IMR-90 (cell line): Measurements from ENCODE around the gene ZNF622. TPM values are rescaled to one million over a fixed set of nuclear protein-coding genes. Genes with fewer than 3 reads are reported as not detected.

Experiments
- ATAC-seq: fragments of 200-7000 bp; cut with Tn5 transposase; 2 replicates; pipeline ENCODE4 v1.9.1; 2020; ENCODE audit warnings: low read depth, mild to moderate bottlenecking, moderate library complexity
- BruUV-seq: library from RNA; stranded (reverse); fragments of 400-500 nt; replicated peaks from 2 replicates; lab custom pipeline; 2021; lab: Mats Ljungman, UMichigan
- CTCF ChIA-PET: fragments of 300-600 bp; formaldehyde crosslinking; extraction: SDS; loops from one replicate; lab custom pipeline; 2021; ENCODE audit warnings: antibody characterized with exemption; lab: Yijun Ruan, JAX
- POLR2A ChIA-PET: fragments of 300-600 bp; sonication (Branson Sonifier 250); formaldehyde crosslinking; loops from one replicate; lab custom pipeline; 2022; ENCODE audit warnings: antibody characterized with exemption; ENCODE audit not compliant: unreplicated experiment; lab: Charles Lee
- DNase-seq: peaks from one replicate; pipeline ENCODE4 v3.0.0; 2013
- H2AFZ ChIP-seq: replicated peaks from 2 replicates; pipeline ENCODE3; 2013; ENCODE audit warnings: low read length, mild to moderate bottlenecking; ENCODE audit not compliant: poor library complexity
- H2AK5ac ChIP-seq: 2 replicates; pipeline ENCODE4 v1.6.1; 2013; ENCODE audit warnings: low read depth, low read length, inconsistent platforms
- H2AK9ac ChIP-seq: replicated peaks from 2 replicates; pipeline ENCODE3; 2013; ENCODE audit warnings: mild to moderate bottlenecking, low read depth, low read length, moderate library complexity; ENCODE audit not compliant: poor library complexity
- H2BK120ac ChIP-seq: 2 replicates; pipeline ENCODE4 v1.6.1; 2013; ENCODE audit warnings: low read depth, low read length, inconsistent platforms
- H2BK15ac ChIP-seq: 3 replicates; pipeline ENCODE4 v1.6.1; 2013; ENCODE audit warnings: low read depth, low read length, inconsistent platforms
- H2BK20ac ChIP-seq: 2 replicates; pipeline ENCODE4 v1.6.1; 2013; ENCODE audit warnings: low read depth, mild to moderate bottlenecking, inconsistent platforms, low read length, moderate library complexity
- H2BK5ac ChIP-seq: 2 replicates; pipeline ENCODE4 v1.6.1; 2013; ENCODE audit warnings: mild to moderate bottlenecking, low read depth, low read length, inconsistent platforms; ENCODE audit not compliant: poor library complexity, severe bottlenecking
- H3K14ac ChIP-seq: replicated peaks from 2 replicates; pipeline ENCODE4 v1.6.1; 2013; ENCODE audit warnings: low read depth, low read length, inconsistent platforms
- H3K18ac ChIP-seq: 2 replicates; pipeline ENCODE4 v1.6.1; 2013; ENCODE audit warnings: low read depth, low read length, control low read depth
- H3K23ac ChIP-seq: 2 replicates; pipeline ENCODE4 v1.6.1; 2013; ENCODE audit warnings: low read depth, low read length, inconsistent platforms
- H3K27ac ChIP-seq: 2 replicates; pipeline ENCODE4 v1.5.1; 2013; ENCODE audit warnings: mild to moderate bottlenecking, control low read depth, low read length; ENCODE audit not compliant: insufficient read depth
- H3K27me3 ChIP-seq: 2 replicates; pipeline ENCODE4 v1.6.1; 2013; ENCODE audit warnings: low read length; ENCODE audit not compliant: control insufficient read depth, insufficient read depth
- H3K36me3 ChIP-seq: 2 replicates; pipeline ENCODE4 v1.6.1; 2013; ENCODE audit warnings: low read length, mixed read lengths; ENCODE audit not compliant: control insufficient read depth, insufficient read depth
- H3K4ac ChIP-seq: 2 replicates; pipeline ENCODE4 v1.6.1; 2013; ENCODE audit warnings: low read depth, low read length, inconsistent platforms
- H3K4me1 ChIP-seq: 2 replicates; pipeline ENCODE4 v1.6.1; 2013; ENCODE audit warnings: low read length, mixed read lengths; ENCODE audit not compliant: control insufficient read depth, insufficient read depth
- H3K4me2 ChIP-seq: 2 replicates; pipeline ENCODE4 v1.6.1; 2013; ENCODE audit warnings: low read depth, mild to moderate bottlenecking, control low read depth, low read length, moderate library complexity
- H3K4me3 ChIP-seq: 2 replicates; pipeline ENCODE4 v1.5.1; 2013; ENCODE audit warnings: low read depth, mild to moderate bottlenecking, control low read depth, low read length, moderate library complexity; ENCODE audit not compliant: insufficient read depth
- H3K56ac ChIP-seq: 2 replicates; pipeline ENCODE4 v1.6.1; 2013; ENCODE audit warnings: low read length, inconsistent platforms; ENCODE audit not compliant: insufficient read depth; ENCODE audit errors: extremely low read depth
- H3K79me1 ChIP-seq, 2 experiments: 2 replicates each; pipeline ENCODE4 v1.6.1; 2013; ENCODE audit warnings: low read length in 2 of 2, inconsistent platforms in 1 of 2, low read depth in 1 of 2
- H3K9ac ChIP-seq: 2 replicates; pipeline ENCODE4 v1.6.1; 2013; ENCODE audit warnings: low read depth, low read length, control low read depth
- H3K9me1 ChIP-seq: 2 replicates; pipeline ENCODE4 v1.6.1; 2013; ENCODE audit warnings: low read length, inconsistent platforms; ENCODE audit not compliant: insufficient read depth
- H3K9me3 ChIP-seq: 2 replicates; pipeline ENCODE4 v1.6.1; 2013; ENCODE audit warnings: low read length; ENCODE audit not compliant: control insufficient read depth, insufficient read depth
- H4K20me1 ChIP-seq: 2 replicates; pipeline ENCODE4 v1.6.1; 2013; ENCODE audit warnings: low read length, inconsistent platforms; ENCODE audit not compliant: insufficient read depth
- H4K5ac ChIP-seq: 2 replicates; pipeline ENCODE4 v1.6.1; 2013; ENCODE audit warnings: mild to moderate bottlenecking, low read depth, low read length, control low read depth
- H4K8ac ChIP-seq, 2 experiments: 2 replicates each; pipeline ENCODE4 v1.6.1; 2013; ENCODE audit warnings: low read depth in 2 of 2, low read length in 2 of 2, control low read depth in 1 of 2, inconsistent platforms in 1 of 2
- H4K91ac ChIP-seq: 2 replicates; pipeline ENCODE4 v1.6.1; 2013; ENCODE audit warnings: low read depth, low read length, inconsistent platforms; ENCODE audit not compliant: insufficient read depth
- CEBPB ChIP-seq: IDR thresholded peaks from 2 replicates; pipeline ENCODE4 v1.6.1; 2012; ENCODE audit warnings: low read depth, low read length, improper control_type of control experiment
- RAD21 ChIP-seq: IDR thresholded peaks from 2 replicates; pipeline ENCODE4 v1.6.1; 2012; ENCODE audit warnings: low read length, improper control_type of control experiment
- WGBS, 2 experiments: methylation state at CpG; one replicate each; pipeline versions ENCODE4 v1.1.5 to v1.1.7; 2013; ENCODE audit warnings: missing lambda C conversion rate in 2 of 2; ENCODE audit not compliant: insufficient read length in 1 of 2; ENCODE audit errors: extremely low coverage in 2 of 2; 5-methylcytosine and 5-hydroxymethylcytosine counted together
- dilution Hi-C: fragments of 300-500 bp; cut with HindIII; formaldehyde crosslinking; loops from one replicate; pipeline ENCODE4 v1.14.3; 2018; ENCODE audit warnings: low sequenced_read_pairs; ENCODE audit not compliant: unreplicated experiment
- in situ Hi-C: fragments of 300-500 bp; cut with MboI; formaldehyde crosslinking; loops from 3 replicates; pipeline ENCODE4 v1.14.3; 2019; ENCODE audit warnings: low sequenced_read_pairs, inconsistent platforms, mixed read lengths
- intact Hi-C: fragments of 100-400 bp; cut with micrococcal nuclease; formaldehyde crosslinking; loops from 2 replicates; pipeline ENCODE4 v1.10.0; 2022
- polyA plus RNA-seq, 3 experiments: library from polyadenylated mRNA; depleted of rRNA; stranded (reverse); fragments of >200 nt; gene quantifications; 2 replicates each; pipeline ENCODE4 v1.2.3, GENCODE V29; 2012; ENCODE audit warnings: low replicate concordance in 1 of 3
- total RNA-seq: library from RNA; depleted of rRNA; stranded (reverse); fragments of >200 nt; gene quantifications from 2 replicates; pipeline ENCODE4 v1.2.3, GENCODE V29; 2012

ZNF622 gene
- total and polyA plus RNA-seq, 2 of the 4 experiments (the other 2 are of a cell fraction): 19.5 to 49.3 TPM

DNA sequence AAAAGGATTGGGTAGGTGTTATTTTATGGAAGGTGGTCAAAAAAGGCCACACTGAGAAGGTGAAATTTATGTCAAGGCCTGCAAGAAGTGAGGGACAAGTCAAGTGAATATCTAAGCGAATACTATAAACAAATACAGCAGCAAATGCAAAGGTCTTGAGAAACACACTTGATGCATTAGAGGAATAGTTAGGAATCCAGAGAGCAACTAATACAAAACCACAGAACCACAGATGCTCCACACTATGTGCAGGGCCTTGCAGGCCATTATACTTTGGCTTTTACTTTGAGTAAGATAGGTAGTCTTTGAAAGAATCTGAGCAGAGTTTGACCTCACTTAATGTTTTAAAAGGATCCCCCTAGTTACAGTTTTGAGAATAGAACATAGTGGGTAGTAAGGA, 4.6 kb downstream of the ZNF622 start:
- Histone ChIP-seq H3K23ac (no peak overlapping the region), H3K4me2 (peak overlapping the region; percentile 78), H2BK5ac (peak overlapping the region; percentile 63), H3K79me1 (peaks cover 6 to 72% of the 10 kb centered on the region in 2 experiments; a peak in 3 of 4 replicates), H3K9ac (no peak overlapping the region), H3K4ac (peak overlapping the region; percentile 13; the same call in 1 of the 2 replicates), H3K14ac (no peak overlapping the region; the same call in 1 of the 2 replicates), H3K27me3 (no peaks in the 10 kb centered on the region), H3K4me1 (peaks cover 15% of the 10 kb centered on the region), H2AFZ (no peak overlapping the region), H2AK5ac (no peak overlapping the region), H2BK20ac (peak overlapping the region; percentile 19; the same call in 1 of the 2 replicates), H2AK9ac (no peak overlapping the region), H3K9me3 (no peaks in the 10 kb centered on the region), H4K8ac (peak overlapping the region in 1 of 2 experiments; percentile 29; a peak in 1 of 4 replicates), H4K20me1 (peaks cover 42% of the 10 kb centered on the region), H3K4me3 (no peak overlapping the region), H2BK120ac (peak overlapping the region; percentile 43), H4K91ac (no peak overlapping the region), H3K9me1 (peaks cover 9% of the 10 kb centered on the region), H2BK15ac (0 out of 3 replicates have a peak overlapping the region, but pooled peaks have one; percentile 1), H3K56ac (no peak overlapping the region), H4K5ac (peak overlapping the region; percentile 27), H3K27ac (peak overlapping the region; percentile 87; the same call in 1 of the 2 replicates), H3K18ac (peak overlapping the region; percentile 79; the same call in 1 of the 2 replicates), H3K36me3 (peaks cover 21% of the 10 kb centered on the region)
- in situ Hi-C loops (no loop called here), dilution Hi-C loops (no loop called here), intact Hi-C loops (loop anchor here (5.0 to 10.0 kb wide), 2 partner anchors 206 to 734 kb away; no protein-coding TSS in a partner anchor)
- ATAC-seq (no peak), DNase-seq (peak; percentile 70)
- no CpG with 5 or more reads among the region's 1 CpG for WGBS, 2 experiments
- ChIA-PET POLR2A (interaction anchor here (0.7 kb wide), 1 partner anchor 9 kb away, joined by 3 read pairs; no protein-coding TSS in a partner anchor), CTCF (no interaction called here)
- peak; percentile 15; the same call in 1 of the 2 replicates for TF ChIP-seq CEBPB
- TF ChIP-seq RAD21: no peak
- BruUV-seq: no TSS peak
